Activated naive CD4-positive, alpha-beta T cell treated with anti-CD3 and anti-CD28 coated beads, Interleukin-2, amount 10 ng/mL, durations not matched to agents 7 days and 5 days (primary cell): ENCODE results near the gene MRPL52.

ENCODE experiments used
- CTCF ChIA-PET: fragments of 350-600 bp; sonication (Branson Sonifier 250); formaldehyde crosslinking; loops from one replicate; lab custom pipeline; 2021; ENCODE audit warnings: antibody characterized with exemption; lab: Charles Lee
- DNase-seq: peaks from one replicate; pipeline ENCODE4 v3.0.0-alpha.2; 2020
- H3K27ac Mint-ChIP-seq: one replicate; pipeline ENCODE4 v1.8.0; 2021; ENCODE audit warnings: mild to moderate bottlenecking, moderate library complexity, mixed read lengths
- H3K27me3 Mint-ChIP-seq: one replicate; pipeline ENCODE4 v1.8.0; 2021; ENCODE audit warnings: mild to moderate bottlenecking, mixed read lengths
- H3K36me3 Mint-ChIP-seq: one replicate; pipeline ENCODE4 v1.8.0; 2021; ENCODE audit warnings: mixed read lengths
- H3K4me1 Mint-ChIP-seq: one replicate; pipeline ENCODE4 v1.8.0; 2021; ENCODE audit warnings: mixed read lengths
- H3K4me3 Mint-ChIP-seq: one replicate; pipeline ENCODE4 v1.8.0; 2021; ENCODE audit warnings: mild to moderate bottlenecking, moderate library complexity, mixed read lengths
- H3K9me3 Mint-ChIP-seq: one replicate; pipeline ENCODE4 v1.8.0; 2021; ENCODE audit warnings: mixed read lengths

The MRPL52 gene

GRCh38 chr14:22864979-22865378 is 35.3 kb downstream of the MRPL52 start:
- Mint-ChIP-seq H3K9me3 (peaks cover 7% of the 10 kb centered on the region), H3K36me3 (peaks cover 9% of the 10 kb centered on the region), H3K4me3 (no peak overlapping the region), H3K4me1 (peaks cover 6% of the 10 kb centered on the region), H3K27me3 (peaks cover 36% of the 10 kb centered on the region), H3K27ac (no peak overlapping the region)
- CTCF ChIA-PET, result interaction anchor here (0.6 to 1.1 kb wide), 2 partner anchors 65 to 294 kb away, joined by 3 read pairs; no protein-coding TSS in a partner anchor
- no peak for DNase-seq

GRCh38 chr14:22865424-22866405 is 36.0 kb downstream of the MRPL52 start:
- CTCF ChIA-PET, result interaction anchor here (0.6 to 1.1 kb wide), 3 partner anchors 64 to 294 kb away, joined by 3 read pairs; no protein-coding TSS in a partner anchor
- no peak for DNase-seq
- H3K4me1 Mint-ChIP-seq, result peaks cover 13% of the 10 kb centered on the region
- peaks cover 9% of the 10 kb centered on the region for H3K36me3 Mint-ChIP-seq
- H3K4me3 Mint-ChIP-seq, result no peak overlapping the region
- H3K27me3 Mint-ChIP-seq, result peaks cover 29% of the 10 kb centered on the region
- peaks cover 7% of the 10 kb centered on the region for H3K9me3 Mint-ChIP-seq
- H3K27ac Mint-ChIP-seq, result no peak overlapping the region

GRCh38 chr14:22866874-22867273 is 37.2 kb downstream of the MRPL52 start:
- Mint-ChIP-seq H3K4me3 (no peak overlapping the region), H3K27ac (no peak overlapping the region), H3K4me1 (peaks cover 17% of the 10 kb centered on the region), H3K36me3 (peaks cover 3% of the 10 kb centered on the region), H3K27me3 (peaks cover 17% of the 10 kb centered on the region), H3K9me3 (peaks cover 1% of the 10 kb centered on the region)
- no peak for DNase-seq
- CTCF ChIA-PET, result no interaction called here

- Mint-ChIP-seq H3K4me3 (peak overlapping the region; percentile 95), H3K27me3 (peaks cover 4% of the 10 kb centered on the region), H3K27ac (peak overlapping the region; percentile 97), H3K36me3 (peaks cover 18% of the 10 kb centered on the region), H3K4me1 (peaks cover 37% of the 10 kb centered on the region), H3K9me3 (no peaks in the 10 kb centered on the region)
- CTCF ChIA-PET, result interaction anchor here (0.5 to 6.3 kb wide), 5 partner anchors 15 to 301 kb away, joined by 3 to 115 read pairs (median 5); partner anchors contain the start of gene REM2
- no peak for DNase-seq
Observed at GRCh38 chr14:22870811-22871223, 41.1 kb downstream of the MRPL52 start.

GRCh38 chr14:22871224-22872032 is 41.7 kb downstream of the MRPL52 start, which contains the start of gene LRP10:
Gene LRP10, plus strand, starts transcription at chr14:22871740. Its CDS starts 564 bp downstream, at chr14:22872304.
- Mint-ChIP-seq H3K27me3 (peaks cover 4% of the 10 kb centered on the region), H3K27ac (peak within 1 kb of the TSS; percentile 97), H3K36me3 (peaks cover 24% of the 10 kb centered on the region), H3K9me3 (no peaks in the 10 kb centered on the region), H3K4me3 (peak within 1 kb of the TSS; percentile 95), H3K4me1 (peaks cover 37% of the 10 kb centered on the region)
- DNase-seq, result peak; percentile 88
- CTCF ChIA-PET, result interaction anchor here (0.7 to 6.3 kb wide), 12 partner anchors 12 to 302 kb away, joined by 3 to 115 read pairs (median 6); partner anchors contain the start of genes MRPL52, PRMT5 and REM2

GRCh38 chr14:22872033-22872832 is 42.5 kb downstream of the MRPL52 start:
- CTCF ChIA-PET, result interaction anchor here (0.8 to 6.3 kb wide), 19 partner anchors 11 to 130 kb away, joined by 3 to 115 read pairs (median 4); partner anchors contain the start of genes MRPL52, PRMT5 and REM2
- DNase-seq, result peak; percentile 82
- peaks cover 32% of the 10 kb centered on the region for H3K36me3 Mint-ChIP-seq
- H3K4me1 Mint-ChIP-seq, result peaks cover 37% of the 10 kb centered on the region
- peak overlapping the region; percentile 95 for H3K4me3 Mint-ChIP-seq
- no peaks in the 10 kb centered on the region for H3K9me3 Mint-ChIP-seq
- no peaks in the 10 kb centered on the region for H3K27me3 Mint-ChIP-seq
- H3K27ac Mint-ChIP-seq, result peak overlapping the region; percentile 97

- Mint-ChIP-seq H3K4me1 (peaks cover 37% of the 10 kb centered on the region), H3K27me3 (no peaks in the 10 kb centered on the region), H3K36me3 (peaks cover 37% of the 10 kb centered on the region), H3K4me3 (peak overlapping the region; percentile 88), H3K9me3 (no peaks in the 10 kb centered on the region), H3K27ac (peak overlapping the region; percentile 94)
- no peak for DNase-seq
- CTCF ChIA-PET, result interaction anchor here (0.6 to 6.3 kb wide), 21 partner anchors 11 to 129 kb away, joined by 3 to 115 read pairs (median 4); partner anchors contain the start of genes HAUS4, MRPL52, PRMT5 and REM2
Observed at GRCh38 chr14:22872833-22873520, 43.3 kb downstream of the MRPL52 start.

GRCh38 chr14:22875003-22875747 is 45.5 kb downstream of the MRPL52 start:
- CTCF ChIA-PET, result interaction anchor here (6.3 kb wide), 1 partner anchor 11 kb away, joined by 115 read pairs; the partner anchor contains the start of gene REM2
- no peak overlapping the region for H3K4me3 Mint-ChIP-seq
- H3K27ac Mint-ChIP-seq, result no peak overlapping the region
- no peak for DNase-seq
- no peaks in the 10 kb centered on the region for H3K27me3 Mint-ChIP-seq
- H3K9me3 Mint-ChIP-seq, result no peaks in the 10 kb centered on the region
- peaks cover 49% of the 10 kb centered on the region for H3K36me3 Mint-ChIP-seq
- H3K4me1 Mint-ChIP-seq, result peaks cover 30% of the 10 kb centered on the region

GRCh38 chr14:22875748-22876319 is 46.1 kb downstream of the MRPL52 start:
- no peaks in the 10 kb centered on the region for H3K27me3 Mint-ChIP-seq
- DNase-seq, result no peak
- CTCF ChIA-PET, result interaction anchor here (6.3 kb wide), 1 partner anchor 10 kb away, joined by 115 read pairs; the partner anchor contains the start of gene REM2
- H3K36me3 Mint-ChIP-seq, result peaks cover 49% of the 10 kb centered on the region
- H3K4me1 Mint-ChIP-seq, result peaks cover 23% of the 10 kb centered on the region
- H3K4me3 Mint-ChIP-seq, result no peak overlapping the region
- H3K9me3 Mint-ChIP-seq, result no peaks in the 10 kb centered on the region
- no peak overlapping the region for H3K27ac Mint-ChIP-seq

- peaks cover 21% of the 10 kb centered on the region for H3K4me1 Mint-ChIP-seq
- H3K36me3 Mint-ChIP-seq, result peaks cover 49% of the 10 kb centered on the region
- CTCF ChIA-PET, result no interaction called here
- peaks cover 3% of the 10 kb centered on the region for H3K27me3 Mint-ChIP-seq
- H3K4me3 Mint-ChIP-seq, result no peak overlapping the region
- DNase-seq, result no peak
- no peak overlapping the region for H3K27ac Mint-ChIP-seq
- H3K9me3 Mint-ChIP-seq, result no peaks in the 10 kb centered on the region
Observed at GRCh38 chr14:22877000-22877501, 47.4 kb downstream of the MRPL52 start.
